ENCODE data around the gene PSMD2.

Gene PSMD2

GRCh38 chr3:184321666-184322065 lies 22.6 kb downstream of the PSMD2 start:
- peaks cover 46% of the 10 kb centered on the region for H4K20me1 ChIP-seq (ENCODE audit: insufficient read depth, low read length)
- H3K79me2 ChIP-seq (ENCODE audit: low read length): peaks cover 99% of the 10 kb centered on the region
- H3K9me3 ChIP-seq (replicated peaks; ENCODE audit: insufficient read depth, low read length): no peaks in the 10 kb centered on the region
- H3K27me3 ChIP-seq (replicated peaks; ENCODE audit: insufficient read depth, low read length): no peaks in the 10 kb centered on the region
- no peaks in the 10 kb centered on the region for H3F3A ChIP-seq (ENCODE audit: insufficient read depth, low read length)
- no peak overlapping the region for H3K9ac ChIP-seq (ENCODE audit: low read length)
- no peak for TF ChIP-seq CTCF (IDR thresholded peaks at IDR 0.05; ENCODE audit: low read length)
- no peak overlapping the region for H3K4me2 ChIP-seq (ENCODE audit: low read depth, low read length)
- peaks cover 71% of the 10 kb centered on the region for H3K36me3 ChIP-seq (replicated peaks; ENCODE audit: insufficient read depth, low read length)
- H2AFZ ChIP-seq (ENCODE audit: low read length): no peak overlapping the region
- H3K27ac ChIP-seq (ENCODE audit: low read length): no peak overlapping the region
- H3K4me3 ChIP-seq (ENCODE audit: low read length): no peak overlapping the region
- H3K4me1 ChIP-seq (ENCODE audit: low read length): no peaks in the 10 kb centered on the region
- H3K9me2 ChIP-seq (replicated peaks; ENCODE audit: insufficient read depth, low read length): no peaks in the 10 kb centered on the region
- no peak for DNase-seq

GRCh38 chr3:184322731-184323487 lies 23.9 kb downstream of the PSMD2 start:
- Histone ChIP-seq H3K36me3 (replicated peaks; ENCODE audit: insufficient read depth, low read length) (peaks cover 83% of the 10 kb centered on the region), H3K9me3 (replicated peaks; ENCODE audit: insufficient read depth, low read length) (no peaks in the 10 kb centered on the region), H3F3A (ENCODE audit: insufficient read depth, low read length) (no peaks in the 10 kb centered on the region), H3K9ac (ENCODE audit: low read length) (no peak overlapping the region), H4K20me1 (ENCODE audit: insufficient read depth, low read length) (peaks cover 34% of the 10 kb centered on the region), H3K79me2 (ENCODE audit: low read length) (peaks cover 99% of the 10 kb centered on the region), H3K4me2 (ENCODE audit: low read depth, low read length) (no peak overlapping the region), H3K27me3 (replicated peaks; ENCODE audit: insufficient read depth, low read length) (no peaks in the 10 kb centered on the region), H2AFZ (ENCODE audit: low read length) (no peak overlapping the region), H3K9me2 (replicated peaks; ENCODE audit: insufficient read depth, low read length) (no peaks in the 10 kb centered on the region), H3K4me1 (ENCODE audit: low read length) (no peaks in the 10 kb centered on the region), H3K4me3 (ENCODE audit: low read length) (no peak overlapping the region), H3K27ac (ENCODE audit: low read length) (no peak overlapping the region)
- no peak for DNase-seq
- TF ChIP-seq EZH2 (optimal IDR thresholded peaks at IDR 0.05; ENCODE audit: low read depth, low read length): no peak
- TF ChIP-seq EZH2phosphoT487 (IDR thresholded peaks at IDR 0.05; ENCODE audit: low read length): no peak
- no peak for TF ChIP-seq CTCF (IDR thresholded peaks at IDR 0.05; ENCODE audit: low read length)

- H3K4me1 ChIP-seq (ENCODE audit: low read length): no peaks in the 10 kb centered on the region
- TF ChIP-seq EZH2 (optimal IDR thresholded peaks at IDR 0.05; ENCODE audit: low read depth, low read length) (no peak), CTCF (IDR thresholded peaks at IDR 0.05; ENCODE audit: low read length) (no peak), EZH2phosphoT487 (IDR thresholded peaks at IDR 0.05; ENCODE audit: low read length) (no peak)
- no peaks in the 10 kb centered on the region for H3K9me3 ChIP-seq (replicated peaks; ENCODE audit: insufficient read depth, low read length)
- H3K4me2 ChIP-seq (ENCODE audit: low read depth, low read length): no peak overlapping the region
- H3F3A ChIP-seq (ENCODE audit: insufficient read depth, low read length): peaks cover 2% of the 10 kb centered on the region; the same call in 1 of the 2 replicates
- H3K9ac ChIP-seq (ENCODE audit: low read length): no peak overlapping the region
- H3K27me3 ChIP-seq (replicated peaks; ENCODE audit: insufficient read depth, low read length): no peaks in the 10 kb centered on the region
- H3K36me3 ChIP-seq (replicated peaks; ENCODE audit: insufficient read depth, low read length): peaks cover 88% of the 10 kb centered on the region
- H2AFZ ChIP-seq (ENCODE audit: low read length): no peak overlapping the region
- H3K79me2 ChIP-seq (ENCODE audit: low read length): peaks cover 97% of the 10 kb centered on the region
- no peak overlapping the region for H3K27ac ChIP-seq (ENCODE audit: low read length)
- DNase-seq: no peak
- no peaks in the 10 kb centered on the region for H3K9me2 ChIP-seq (replicated peaks; ENCODE audit: insufficient read depth, low read length)
- no peak overlapping the region for H3K4me3 ChIP-seq (ENCODE audit: low read length)
- H4K20me1 ChIP-seq (ENCODE audit: insufficient read depth, low read length): peaks cover 30% of the 10 kb centered on the region
Measured at GRCh38 chr3:184323696-184324095, 24.7 kb downstream of the PSMD2 start.
